ENCODE results near the gene ATE1. TPM values are rescaled to one million over a fixed set of nuclear protein-coding genes. Genes with fewer than 3 reads are reported as not detected.
"Not testable (repeated sequence)": the region's sequence is repeated elsewhere in the genome, so short reads cannot be mapped to it uniquely, and the experiment has no call there.

Gene ATE1
- total RNA-seq, 1 donor from 2014 or later: 20.3 TPM

GRCh38 chr10:121828045-121828444, 99.8 kb downstream of the ATE1 start:
- ATAC-seq: no peak

DNA sequence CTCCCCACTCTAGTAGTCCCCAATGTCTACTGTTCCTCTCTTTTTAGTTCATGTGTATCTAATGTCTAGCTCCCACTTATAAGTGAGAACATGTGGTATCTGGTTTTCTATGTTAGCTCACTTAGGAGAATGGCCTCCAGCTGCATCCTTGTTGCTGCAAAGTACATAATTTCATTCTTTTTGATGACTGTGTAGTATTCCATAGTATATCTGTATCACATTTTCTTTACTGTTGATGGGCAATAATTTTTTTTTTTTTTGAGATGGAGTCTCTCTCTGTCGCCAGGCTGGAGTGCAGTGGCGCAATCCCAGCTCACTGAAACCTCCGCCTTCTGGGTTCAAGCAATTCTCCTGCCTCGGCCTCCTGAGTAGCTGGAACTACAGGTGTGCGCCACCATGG, 101.1 kb downstream of the ATE1 start:
- not testable (repeated sequence) for ATAC-seq

GRCh38 chr10:121823993-121824463, 103.8 kb downstream of the ATE1 start:
- ATAC-seq: peak; percentile 47

- ATAC-seq: no peak
Observed at GRCh38 chr10:121822724-121823123, 105.1 kb downstream of the ATE1 start.

- ATAC-seq: no peak
Observed at GRCh38 chr10:121822180-121822579, 105.7 kb downstream of the ATE1 start.

DNA sequence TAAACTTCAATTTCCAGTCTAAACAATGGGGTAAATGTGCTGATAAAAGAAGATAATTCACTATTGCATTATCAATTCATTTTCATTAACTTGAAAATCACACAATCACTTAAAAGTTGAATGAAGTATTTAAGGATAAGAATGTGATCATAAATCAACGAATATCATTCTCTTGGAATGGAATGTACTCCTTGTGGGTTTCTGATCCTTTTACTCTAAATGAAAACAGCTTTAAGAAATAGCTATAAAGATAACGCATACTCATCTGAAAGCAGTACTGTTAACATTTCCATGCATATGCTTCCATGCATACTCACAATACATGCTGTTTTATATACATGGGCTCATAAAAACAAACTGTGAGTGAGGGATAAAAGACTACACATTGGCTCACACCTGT, 108.8 kb downstream of the ATE1 start:
- ATAC-seq: no peak

DNA sequence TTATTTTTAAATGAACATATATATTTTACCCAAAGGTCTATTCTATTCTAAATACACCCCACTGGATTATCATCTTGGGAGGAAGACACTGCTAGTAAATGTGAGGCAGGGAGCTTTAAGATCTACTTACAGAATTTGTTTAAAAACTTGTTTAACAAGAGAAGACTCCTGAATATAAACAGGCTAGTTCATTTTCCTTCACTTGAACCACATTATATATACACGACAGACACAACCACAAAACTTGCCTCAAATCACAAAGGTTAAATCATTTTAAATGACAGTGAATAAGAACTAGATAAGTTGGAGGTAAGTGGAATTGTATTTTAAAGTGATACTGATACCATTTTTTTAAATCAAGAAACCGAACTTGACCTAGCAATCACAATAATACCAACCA, 109.2 kb downstream of the ATE1 start:
- ATAC-seq: no peak

- ATAC-seq: no peak
Observed at GRCh38 chr10:121816197-121816596, 111.6 kb downstream of the ATE1 start.

DNA sequence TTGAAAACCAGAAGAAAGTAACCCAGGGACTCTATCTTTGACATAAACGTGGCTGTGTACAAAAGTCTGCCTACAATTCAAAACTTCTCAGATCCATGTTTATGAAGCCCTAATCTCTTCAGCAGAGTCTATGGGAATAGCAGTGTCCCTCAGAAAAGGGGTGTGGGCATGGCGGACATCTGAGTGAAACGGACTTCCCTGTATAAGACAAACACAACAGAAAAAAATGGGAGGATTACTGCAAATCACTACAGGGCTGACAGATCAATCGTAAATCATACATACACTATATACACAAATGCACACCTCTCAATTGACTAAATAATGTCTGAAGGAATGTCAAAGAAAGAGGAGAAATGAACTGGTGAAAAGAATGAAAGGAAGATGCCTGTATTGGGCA, 114.0 kb downstream of the ATE1 start:
- ATAC-seq: no peak

DNA sequence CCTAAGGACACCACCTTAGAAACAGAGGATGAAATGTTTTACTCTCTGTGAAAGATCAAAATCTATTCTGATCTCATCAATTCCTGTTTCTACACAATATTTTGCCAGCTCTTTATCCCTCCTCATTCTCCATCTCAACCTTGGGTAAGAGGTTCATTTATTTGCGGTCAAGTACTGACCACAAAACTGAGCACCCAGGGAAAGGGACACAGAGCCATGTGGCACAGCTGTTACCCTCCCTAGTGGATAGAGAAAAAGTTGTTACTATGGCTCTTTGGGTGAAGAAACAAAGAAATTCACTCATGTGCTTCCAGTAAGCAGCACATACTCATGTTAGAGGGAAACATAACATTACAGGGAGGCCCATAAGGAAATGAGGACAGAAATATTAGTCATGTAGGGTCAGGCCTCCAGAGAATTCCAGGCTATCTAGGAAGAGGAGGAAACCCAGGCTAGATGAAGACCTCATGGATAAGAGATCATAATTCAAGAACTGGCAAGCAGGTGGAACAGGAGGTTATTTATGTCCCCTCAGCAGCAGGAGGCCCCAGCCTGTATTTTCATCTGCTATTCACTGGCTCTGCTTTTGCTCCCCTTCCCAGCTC, 114.5 kb downstream of the ATE1 start:
- no peak for ATAC-seq

DNA sequence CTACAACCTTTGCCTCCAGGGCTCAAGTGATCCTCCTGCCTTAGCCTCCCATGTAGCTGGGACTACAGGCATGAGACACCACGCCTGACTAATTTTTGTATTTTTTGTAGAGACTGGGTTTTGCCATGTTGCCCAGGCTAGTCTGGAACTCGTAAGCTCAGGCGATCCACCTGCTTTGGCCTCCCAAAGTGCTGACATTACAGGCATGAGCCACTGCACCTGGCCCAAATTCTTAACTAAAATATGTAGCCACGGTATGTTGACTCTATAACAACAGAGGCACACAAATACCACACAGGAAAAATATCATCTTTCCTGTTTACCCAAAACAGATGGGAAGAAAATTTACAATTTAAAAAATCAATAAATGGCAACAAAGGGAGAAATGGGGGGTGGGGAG, 115.8 kb downstream of the ATE1 start:
- ATAC-seq: no peak

GRCh38 chr10:121811386-121811785, 116.4 kb downstream of the ATE1 start:
- no peak for ATAC-seq

DNA sequence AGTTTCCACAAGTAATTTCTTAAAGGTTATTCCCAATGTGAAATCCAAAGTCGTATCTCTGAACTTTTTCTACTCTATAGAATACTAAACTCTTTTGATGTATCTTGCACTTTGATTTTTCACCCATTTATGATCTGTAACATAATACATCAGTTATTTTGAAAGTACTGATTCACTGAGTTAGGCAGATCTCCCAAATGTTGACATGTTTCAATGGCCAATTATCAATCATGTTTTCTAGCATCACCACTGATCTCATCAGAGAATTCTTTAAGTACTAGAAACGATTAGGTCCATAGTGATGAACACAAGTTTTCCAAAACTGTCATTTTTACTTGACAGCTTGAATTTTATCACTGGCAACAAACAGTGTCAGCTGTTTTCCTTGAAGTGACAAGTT, 119.0 kb downstream of the ATE1 start:
- no peak for ATAC-seq

- no peak for ATAC-seq
Observed at GRCh38 chr10:121804460-121804859, 123.4 kb downstream of the ATE1 start.

- no peak for ATAC-seq
Observed at GRCh38 chr10:121803611-121804010, 124.2 kb downstream of the ATE1 start.

DNA sequence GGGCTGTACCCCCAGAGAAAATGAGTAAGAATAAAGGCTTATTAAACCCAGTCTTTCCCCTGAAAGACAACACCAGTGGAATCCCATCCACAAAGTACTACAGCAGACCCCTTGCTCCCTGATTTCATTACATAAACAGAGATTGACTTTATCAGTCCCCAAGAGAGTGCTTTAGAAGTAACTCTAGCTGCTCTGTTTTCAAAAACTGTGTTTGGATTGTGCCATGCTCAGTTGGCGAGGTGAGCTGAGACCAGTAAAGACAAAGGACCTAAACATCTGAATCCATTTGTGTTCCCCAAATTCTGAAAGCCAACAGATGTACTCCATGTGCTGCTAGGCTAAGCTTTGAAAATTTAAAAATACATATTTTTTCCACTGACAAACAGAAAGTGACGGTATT, 127.0 kb downstream of the ATE1 start:
- ATAC-seq: no peak

GRCh38 chr10:121800146-121800545, 127.7 kb downstream of the ATE1 start:
- no peak for ATAC-seq

DNA sequence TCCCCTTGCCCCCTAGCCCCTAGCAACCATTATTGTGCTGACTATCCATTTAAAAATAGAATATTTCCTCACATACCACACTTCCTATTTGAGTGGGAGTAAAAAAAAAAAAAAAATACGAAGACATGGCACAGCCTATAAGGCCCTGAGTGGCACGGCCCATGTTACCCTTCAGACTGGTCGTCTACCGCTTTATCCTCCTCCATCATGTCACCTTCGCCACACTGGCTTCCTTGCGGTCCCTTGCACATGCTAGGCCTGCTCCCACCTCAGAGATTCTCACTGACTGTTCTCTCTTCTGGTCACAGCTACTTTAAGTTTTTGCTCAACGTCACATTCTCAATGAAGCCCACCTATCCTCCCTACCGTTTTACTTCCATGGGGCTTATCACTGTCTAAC, 130.3 kb downstream of the ATE1 start:
- no peak for ATAC-seq

- ATAC-seq: no peak
Observed at GRCh38 chr10:121796342-121796741, 131.5 kb downstream of the ATE1 start.

DNA sequence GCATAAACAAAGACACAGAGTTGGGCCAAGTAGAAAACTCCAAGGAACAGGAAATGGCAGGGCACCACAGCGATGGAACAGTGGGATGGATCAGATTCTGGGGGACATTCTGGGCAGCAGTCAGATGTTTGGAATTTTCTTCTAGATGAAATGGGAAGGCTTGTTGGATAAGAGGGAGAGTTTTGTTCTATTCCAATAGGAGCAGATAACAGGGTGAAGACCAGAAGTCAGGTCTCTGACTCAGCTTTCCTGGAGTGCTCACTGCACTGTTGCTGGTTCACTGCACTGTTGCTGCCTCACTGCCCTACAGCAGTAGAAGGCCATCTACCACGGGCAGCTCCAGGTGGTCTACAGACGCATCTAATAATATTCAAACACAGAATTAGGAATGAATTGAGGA, 135.6 kb downstream of the ATE1 start:
- no peak for ATAC-seq

GRCh38 chr10:121791761-121792160, 136.1 kb downstream of the ATE1 start:
- ATAC-seq: no peak

DNA sequence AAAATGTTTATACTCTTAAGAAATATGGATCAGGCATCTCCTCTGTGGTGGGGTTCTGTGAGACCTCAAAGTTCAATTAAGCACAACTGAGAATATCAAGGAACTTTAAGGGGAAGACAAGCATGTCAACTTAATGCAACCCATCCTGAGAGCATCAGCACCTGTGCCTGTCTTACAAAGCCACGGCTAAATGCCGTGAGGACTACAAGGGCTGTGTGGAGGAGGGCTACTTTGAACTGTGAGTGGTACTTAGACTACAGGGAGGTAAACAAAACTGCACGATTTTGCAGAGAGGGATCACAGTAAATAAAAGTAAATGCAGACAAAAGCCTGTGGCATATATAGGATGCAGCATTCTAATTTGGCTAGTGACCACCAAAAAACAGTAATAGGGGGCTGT, 139.1 kb downstream of the ATE1 start:
- no peak for ATAC-seq

- no peak for ATAC-seq
Observed at GRCh38 chr10:121788115-121788514, 139.7 kb downstream of the ATE1 start.

DNA sequence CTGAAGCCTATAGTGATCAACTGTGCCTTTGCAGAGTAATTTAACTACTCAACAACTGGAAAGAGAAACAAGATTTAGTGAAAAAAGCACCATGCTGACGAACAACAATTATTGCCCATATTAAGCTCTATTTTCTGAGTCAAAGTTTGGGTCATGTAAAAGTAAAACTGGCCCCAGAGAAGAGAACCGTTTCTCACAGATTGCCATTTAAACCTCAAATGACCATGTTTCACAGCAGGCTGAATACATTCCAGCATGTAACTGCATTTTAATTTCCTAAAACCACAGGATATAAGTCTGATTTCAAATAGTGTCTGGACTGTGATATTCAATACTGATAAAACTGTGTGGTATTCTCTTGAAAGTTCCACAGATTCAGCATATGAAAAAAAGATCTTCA, 140.7 kb downstream of the ATE1 start:
- ATAC-seq: no peak

DNA sequence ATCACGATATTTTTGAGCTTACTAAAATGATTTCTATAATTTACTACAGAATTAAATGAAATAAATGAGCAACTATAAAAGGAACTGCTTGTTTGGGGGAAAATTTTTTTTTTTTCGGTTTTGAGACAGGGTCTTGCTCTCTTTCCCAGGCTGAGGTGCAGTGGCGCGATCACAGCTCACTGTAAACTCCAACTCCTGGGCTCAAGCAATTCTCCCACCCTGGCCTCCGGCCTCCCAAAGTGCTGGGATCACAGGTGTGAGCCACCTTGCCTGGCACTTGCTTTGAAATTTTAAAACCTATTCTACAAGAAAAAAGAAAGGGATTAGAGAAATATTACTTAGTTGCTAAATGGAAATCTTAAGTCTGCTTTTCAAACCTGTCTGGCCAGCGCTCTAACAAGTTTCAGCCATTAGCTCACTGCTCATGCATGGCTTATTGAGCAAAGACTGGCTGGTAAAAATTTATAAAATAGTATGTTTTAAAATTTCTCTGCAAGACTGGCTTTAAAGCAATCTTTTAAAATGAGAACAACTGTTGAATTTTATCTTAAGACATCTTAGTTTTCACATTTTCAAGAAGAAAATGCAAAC, 144.0 kb downstream of the ATE1 start:
- ATAC-seq: peak; percentile 50
